AG09319 (cell line): Measurements from ENCODE around the gene ASB7.

Source experiments
- DNase-seq: peaks from one replicate; pipeline ENCODE4 v3.0.0-alpha.2; 2010; ENCODE audit warnings: low read depth; ENCODE audit errors: extremely low read depth
- CTCF ChIP-seq: IDR thresholded peaks from 2 replicates; pipeline ENCODE4 v1.5.1; 2011; ENCODE audit warnings: low read depth, mild to moderate bottlenecking, inconsistent platforms, low read length, moderate library complexity

Gene ASB7

GRCh38 chr15:100602064-100602822 is at the start of gene ASB7, which contains the start of gene LINS1:
TSS of gene ASB7 (plus strand) at chr15:100602589. CDS start at chr15:100612217, 9,628 bp downstream.
TSS of gene LINS1 (minus strand) at chr15:100602184. CDS start at chr15:100580842, 21,342 bp downstream.
- DNase-seq: peak; percentile 100

GRCh38 chr15:100553468-100553867 is 48.9 kb upstream of the ASB7 start:
- no peak for TF ChIP-seq CTCF
- no peak for DNase-seq

More at GRCh38 chr15:100602064-100602822, at the start of gene ASB7, which contains the start of gene LINS1:
- TF ChIP-seq CTCF: no peak

- DNase-seq: no peak
- TF ChIP-seq CTCF: no peak
Observed at GRCh38 chr15:100558771-100559254, 43.6 kb upstream of the ASB7 start.

- peak; percentile 49 for DNase-seq
- TF ChIP-seq CTCF: no peak
Observed at GRCh38 chr15:100559330-100559729, 43.1 kb upstream of the ASB7 start.

GRCh38 chr15:100560323-100560722 is 42.1 kb upstream of the ASB7 start:
- no peak for TF ChIP-seq CTCF
- no peak for DNase-seq

GRCh38 chr15:100565591-100565990 is 36.8 kb upstream of the ASB7 start:
- TF ChIP-seq CTCF: no peak
- no peak for DNase-seq

GRCh38 chr15:100566850-100567628 is 35.4 kb upstream of the ASB7 start:
- no peak for DNase-seq
- no peak for TF ChIP-seq CTCF
